Measurements from ENCODE around the gene KCNC1.

The KCNC1 gene

DNA sequence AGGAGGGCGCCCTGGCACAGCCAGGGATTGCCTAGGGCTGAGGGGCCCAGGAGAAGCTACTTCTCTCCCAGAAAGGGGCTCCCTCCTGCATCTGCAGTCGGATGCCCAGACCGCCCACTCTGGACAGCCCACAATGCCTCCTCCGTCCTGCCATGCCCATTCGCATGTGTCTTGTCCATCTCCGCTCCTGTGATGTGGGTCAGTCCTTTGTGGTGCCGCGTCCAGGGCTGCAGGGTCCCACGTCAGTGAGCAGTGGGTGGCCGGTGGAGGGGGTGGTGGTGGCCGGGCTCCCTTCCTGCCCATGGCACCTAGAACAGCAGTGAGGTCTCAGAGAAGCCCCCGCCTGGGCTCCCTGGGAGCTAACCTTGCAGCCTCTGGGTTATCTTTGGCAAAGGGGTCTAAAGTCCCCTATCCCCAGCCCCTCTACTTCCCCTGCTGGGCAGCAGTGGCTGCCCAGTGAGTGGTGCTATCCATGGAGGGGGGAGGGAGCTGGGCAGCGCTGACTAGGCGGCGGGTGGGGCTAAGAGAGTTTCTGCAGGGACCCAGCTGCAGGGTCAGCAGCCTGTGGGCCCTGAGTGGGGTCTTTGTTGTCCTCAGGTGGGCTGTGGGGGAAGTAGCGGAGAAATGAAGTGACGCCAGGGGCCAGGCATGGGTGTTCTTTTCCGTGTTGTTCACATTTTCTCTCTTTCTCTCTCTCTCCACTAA lies 41.1 kb downstream of the KCNC1 start:
- DNase-seq: no peak

DNA sequence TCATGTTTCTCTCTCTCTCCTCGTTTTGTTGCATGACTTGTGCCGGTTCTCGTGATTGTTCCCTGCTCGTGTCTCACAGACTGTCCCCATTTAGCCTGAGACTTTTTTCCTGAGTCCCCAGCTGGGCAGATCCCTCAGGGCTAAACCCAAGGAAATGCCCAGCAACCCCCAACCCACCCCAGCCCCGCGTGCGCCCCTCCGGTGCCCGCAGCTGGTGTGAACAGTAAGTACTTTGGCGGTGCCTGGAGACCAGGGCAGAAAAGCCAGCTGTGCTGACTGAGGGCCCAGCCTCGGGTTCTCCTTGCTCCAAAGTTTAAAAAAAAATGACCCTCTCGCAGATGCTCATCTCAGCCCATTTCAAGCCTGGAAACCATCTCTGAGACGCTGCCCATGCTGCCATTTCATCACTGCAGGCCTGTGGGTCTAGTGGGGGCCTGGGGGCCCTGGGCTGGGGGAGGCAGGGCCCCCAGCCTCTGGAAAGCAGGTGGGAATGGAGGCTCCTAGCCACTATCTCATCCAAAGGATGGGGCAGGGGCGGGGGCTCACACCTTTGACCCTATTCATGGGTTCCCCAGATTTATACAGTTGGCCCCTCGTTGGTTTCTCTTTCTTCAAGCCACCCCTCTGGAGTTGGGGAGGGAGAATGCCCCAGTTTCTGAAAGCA lies 41.8 kb downstream of the KCNC1 start:
- no peak for DNase-seq

DNA sequence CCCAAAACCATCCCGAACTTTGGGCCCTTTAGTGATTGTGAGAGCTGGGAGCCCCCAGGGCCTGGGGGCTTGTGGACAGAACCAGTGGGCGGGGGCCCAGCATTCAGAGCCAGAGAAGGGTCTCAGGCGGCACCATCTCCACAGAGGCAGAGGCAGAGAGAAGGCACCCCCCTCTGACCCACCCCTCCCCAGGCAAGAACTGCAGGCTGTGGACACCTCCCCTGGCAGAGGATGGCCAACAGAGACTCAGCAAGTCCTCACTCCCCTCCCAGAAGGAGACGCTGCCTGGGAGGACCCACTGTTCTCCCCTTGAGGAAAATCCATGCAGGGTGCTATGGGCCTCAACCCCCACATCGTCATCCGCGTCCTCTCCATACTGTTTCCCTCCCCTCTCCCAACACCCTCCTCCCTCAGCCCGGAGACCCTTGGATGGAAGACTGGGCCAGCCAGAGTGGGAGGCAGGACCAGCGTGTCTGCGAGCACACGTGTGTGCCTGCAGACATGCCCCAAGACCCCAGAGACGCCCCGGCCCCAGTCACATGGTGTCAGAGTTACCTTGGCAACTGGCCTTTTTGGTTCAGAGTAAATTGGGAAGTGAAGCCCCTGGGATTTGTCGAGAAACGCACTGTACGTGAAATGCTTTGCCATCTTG lies 42.6 kb downstream of the KCNC1 start:
- no peak for DNase-seq

DNA sequence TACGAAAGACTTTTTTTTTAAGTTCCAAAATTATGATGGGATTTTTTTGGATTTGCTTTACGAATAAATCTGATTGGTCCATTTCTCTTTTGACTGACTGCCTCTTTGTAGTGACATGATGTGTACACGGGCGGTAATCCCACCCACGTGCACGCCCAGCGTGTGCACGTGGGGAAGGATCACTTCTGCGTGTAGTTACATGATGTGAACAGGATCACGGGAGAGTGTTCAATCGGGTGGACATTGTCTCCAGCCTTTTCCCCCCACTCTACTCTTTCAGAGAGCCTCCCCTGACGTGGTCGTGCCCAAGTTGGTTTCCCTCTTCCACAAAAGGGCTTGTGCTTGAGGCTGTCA lies 43.1 kb downstream of the KCNC1 start:
- DNase-seq: no peak

DNA sequence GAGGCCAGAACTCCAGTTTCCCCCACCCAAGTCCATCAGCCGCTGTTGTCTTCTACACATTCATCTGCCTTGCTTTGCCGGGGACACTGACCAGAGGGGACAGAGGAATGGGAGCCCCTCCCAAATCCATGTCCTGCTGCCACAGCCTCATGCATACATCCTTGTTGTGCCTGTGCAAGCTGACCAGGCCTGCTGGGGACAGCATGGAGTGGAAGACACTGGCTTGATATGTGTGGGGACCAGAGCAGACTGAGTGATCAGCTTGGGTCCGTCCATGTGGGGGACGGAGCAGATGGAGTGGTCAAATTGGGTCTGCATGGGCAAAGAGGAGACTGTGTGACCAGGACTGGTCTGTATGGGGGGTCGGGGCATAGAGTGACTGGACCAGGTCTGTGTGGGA lies 43.8 kb downstream of the KCNC1 start:
- no peak for DNase-seq

DNA sequence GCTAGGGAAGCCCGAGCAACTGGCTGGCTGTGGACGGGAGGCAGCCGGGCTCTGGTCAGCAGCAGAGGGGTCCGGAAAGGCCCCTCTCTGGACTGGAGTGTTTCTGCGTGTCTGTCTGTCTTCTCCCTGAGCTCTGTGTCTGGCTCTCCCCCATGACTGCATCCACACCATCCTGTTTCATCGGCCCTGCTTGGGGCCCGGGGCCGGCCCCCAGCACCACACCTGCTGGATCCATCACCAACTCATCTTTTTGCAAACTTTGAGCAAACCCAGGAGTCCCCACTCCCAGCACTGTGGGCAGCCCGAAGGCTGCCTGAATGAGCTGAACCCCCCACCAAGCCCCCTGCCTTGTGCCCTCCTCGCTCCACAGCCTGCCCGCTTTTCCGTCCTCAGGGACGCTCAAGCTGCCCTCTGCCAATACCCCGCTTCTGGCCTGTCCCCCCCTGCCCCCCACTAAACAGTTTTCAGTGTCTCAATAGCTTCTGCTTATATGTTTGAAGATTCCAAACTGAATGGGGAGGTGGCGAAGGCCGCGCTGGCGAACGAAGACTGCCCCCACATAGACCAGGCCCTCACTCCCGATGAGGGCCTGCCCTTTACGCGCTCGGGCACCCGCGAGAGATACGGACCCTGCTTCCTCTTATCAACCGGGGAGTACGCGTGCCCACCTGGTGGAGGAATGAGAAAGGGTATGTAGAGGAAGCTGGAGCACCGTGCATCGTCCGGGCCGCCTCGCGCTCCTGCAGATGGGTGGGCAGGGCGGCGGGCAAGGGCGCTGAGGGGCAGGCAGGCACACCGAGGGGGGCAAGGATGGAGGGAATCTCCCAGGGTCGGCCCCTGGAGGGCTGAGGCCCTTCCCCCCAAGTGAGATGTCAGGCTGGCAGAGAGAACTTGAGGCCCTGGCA lies 44.6 kb downstream of the KCNC1 start:
- no peak for DNase-seq

DNA sequence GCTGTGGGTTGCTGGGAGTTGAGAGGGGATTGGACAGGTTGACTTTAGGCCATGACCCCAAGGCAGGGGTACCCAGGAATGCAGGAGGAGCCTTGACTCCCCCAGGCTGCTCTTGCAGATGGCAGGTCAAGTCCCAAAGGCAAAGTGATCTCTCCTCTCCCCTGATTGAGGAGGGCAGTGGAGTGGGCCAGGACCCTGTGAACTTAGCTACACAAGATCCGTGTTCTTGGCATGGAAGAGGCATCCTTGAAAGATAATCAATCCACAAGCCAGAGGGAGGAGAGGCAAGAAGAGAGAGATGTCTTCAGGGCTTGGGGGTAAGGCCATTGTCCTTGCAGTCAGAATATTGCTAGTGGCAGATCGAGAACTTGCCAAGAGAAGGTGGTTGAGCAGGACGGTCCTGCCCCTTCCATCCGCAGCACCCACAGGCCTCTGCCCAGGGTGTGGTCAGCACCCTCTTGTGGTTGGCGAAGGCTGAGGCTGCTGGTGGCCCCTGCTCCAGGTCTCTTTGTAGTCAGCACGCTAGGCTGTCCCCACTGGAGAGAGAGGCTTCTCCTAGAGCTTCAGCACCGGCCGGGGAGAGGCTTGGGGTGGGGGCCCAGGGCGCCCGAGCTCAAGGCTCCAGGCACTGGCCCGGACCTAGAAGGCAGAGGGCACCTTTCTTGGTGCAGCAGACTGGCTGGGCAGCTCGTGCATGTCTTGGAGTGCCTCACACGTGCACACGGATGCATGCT lies 45.4 kb downstream of the KCNC1 start:
- DNase-seq: no peak

DNA sequence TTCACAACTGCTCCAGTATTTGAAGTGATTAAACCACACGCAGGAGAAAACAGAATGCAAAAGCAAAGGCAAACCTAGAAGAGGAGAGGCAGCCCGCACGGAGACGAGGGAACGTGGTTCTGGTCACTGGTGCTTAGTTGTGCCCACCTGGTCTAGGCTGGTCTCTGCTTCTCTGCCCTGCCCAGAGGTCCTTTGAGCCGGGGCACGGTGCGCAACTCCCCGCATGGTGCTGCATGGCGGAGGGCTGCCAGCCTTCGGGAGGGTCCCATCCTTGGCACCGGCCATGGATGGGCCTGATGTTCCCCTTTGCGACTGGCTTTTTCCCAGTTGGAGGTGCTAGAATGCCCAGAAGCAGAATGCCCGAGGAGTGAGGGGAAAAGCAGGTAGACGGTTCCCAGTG lies 46.1 kb downstream of the KCNC1 start:
- DNase-seq: no peak

DNA sequence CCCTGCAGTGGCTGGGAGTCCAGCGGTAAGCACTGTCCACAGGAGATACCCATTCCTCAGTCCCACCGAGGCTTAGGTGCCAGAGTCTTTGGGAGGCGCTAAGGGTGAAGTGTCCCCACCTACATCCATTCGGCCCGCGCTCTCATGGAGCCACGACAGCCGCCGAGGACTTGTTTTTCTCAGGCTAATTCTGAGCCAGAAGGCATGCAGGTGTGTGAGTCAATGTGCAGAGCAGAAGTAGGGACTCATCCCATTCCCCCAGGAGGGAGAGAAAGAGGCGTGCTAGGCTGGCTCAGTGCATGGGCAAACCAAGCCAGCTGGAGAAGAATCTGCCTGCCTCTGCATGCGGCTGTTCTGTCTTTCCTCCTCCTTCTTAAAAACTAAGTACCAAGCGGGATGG lies 46.6 kb downstream of the KCNC1 start:
- DNase-seq: no peak

DNA sequence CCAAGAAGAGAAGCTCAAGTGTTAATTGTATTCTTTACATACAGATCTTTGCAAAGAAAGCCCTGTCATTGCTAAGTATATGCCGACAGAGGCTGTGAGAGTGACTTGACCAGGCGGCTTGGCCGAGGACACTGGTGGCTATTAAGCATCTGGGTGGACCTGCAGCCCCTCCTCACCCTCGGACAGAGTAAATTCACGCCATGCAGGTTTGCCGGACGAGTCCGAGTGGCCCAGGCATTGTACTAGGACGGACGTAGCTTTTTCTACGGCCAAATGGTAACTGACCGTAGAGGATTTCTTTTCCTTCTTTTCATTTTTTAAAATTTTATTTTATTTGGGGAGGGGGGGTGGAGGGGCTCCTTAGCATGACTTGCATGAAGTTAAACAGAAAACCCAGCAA lies 47.0 kb downstream of the KCNC1 start:
- DNase-seq: no peak

DNA sequence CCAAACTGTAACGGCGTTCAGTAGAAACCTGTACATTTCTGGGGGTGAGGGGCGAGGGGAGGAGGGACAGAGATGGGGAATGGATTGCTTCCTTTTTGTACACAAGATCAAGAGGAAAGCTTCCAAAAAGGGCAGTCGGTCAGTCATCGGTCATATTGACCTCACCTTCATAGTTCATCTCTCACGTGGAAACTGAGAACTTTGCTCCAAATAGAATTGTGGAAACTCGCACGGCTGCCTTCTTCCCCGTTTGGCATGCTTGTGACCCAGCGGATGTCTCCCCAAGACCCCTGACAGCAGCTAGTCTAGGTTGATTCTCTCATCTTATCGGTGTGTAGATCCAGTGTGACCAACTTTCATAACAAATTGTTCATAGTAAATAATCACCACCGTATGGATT lies 47.6 kb downstream of the KCNC1 start:
- DNase-seq: no peak

DNA sequence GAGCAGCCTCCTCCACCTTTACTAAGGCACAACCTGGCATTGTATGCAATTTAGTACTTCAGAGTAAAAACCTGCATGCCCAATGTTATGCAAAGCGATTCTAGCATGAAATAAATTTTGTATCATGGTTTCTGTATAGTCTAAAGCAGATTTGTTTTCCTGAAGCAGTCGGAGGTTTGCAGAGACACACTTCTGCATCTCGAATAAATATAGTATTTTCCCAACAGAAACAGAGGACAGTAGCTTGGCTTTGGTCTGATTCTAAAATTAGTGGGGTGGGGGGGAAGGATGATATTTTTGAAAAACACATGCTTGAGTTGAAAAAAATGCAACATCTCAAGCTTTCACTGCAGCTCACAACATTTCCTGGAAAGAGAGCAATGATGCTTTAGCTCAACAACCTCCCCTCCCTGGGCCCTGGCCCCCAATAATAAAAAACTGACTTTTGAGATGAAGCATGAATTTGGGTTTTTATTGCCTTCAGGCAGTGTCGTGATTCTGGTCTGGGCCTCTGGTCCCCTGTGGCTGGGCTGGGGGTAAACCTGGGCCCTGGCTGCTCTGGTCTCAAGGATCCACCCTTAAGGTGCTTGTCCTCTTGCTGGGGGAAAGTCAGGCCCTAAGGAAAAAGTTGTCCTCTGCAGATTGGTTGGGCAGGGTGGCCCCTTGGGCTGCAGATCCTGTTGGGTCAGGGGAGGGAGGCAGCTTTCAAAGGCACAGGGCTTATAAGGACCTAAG lies 48.2 kb downstream of the KCNC1 start:
- no peak for DNase-seq

DNA sequence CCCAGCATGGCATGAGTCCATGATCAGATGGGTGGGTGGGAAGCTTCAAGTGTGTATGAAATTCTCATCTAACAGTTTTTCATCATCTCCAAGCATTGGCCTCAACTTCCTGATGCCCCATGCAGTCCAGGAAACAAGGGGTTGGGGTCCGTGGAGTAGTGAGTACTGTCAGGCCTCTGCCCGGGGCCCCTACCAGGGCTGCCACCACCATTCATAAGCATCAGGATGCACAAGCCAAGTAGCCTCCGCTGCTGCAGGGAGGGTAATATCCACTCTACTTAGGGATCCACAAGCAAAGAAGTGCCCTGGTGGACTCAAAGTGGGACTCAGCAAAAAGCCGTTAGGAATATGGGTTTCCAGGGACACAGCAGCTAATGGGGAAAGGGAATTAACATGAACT lies 49.3 kb downstream of the KCNC1 start:
- no peak for DNase-seq

DNA sequence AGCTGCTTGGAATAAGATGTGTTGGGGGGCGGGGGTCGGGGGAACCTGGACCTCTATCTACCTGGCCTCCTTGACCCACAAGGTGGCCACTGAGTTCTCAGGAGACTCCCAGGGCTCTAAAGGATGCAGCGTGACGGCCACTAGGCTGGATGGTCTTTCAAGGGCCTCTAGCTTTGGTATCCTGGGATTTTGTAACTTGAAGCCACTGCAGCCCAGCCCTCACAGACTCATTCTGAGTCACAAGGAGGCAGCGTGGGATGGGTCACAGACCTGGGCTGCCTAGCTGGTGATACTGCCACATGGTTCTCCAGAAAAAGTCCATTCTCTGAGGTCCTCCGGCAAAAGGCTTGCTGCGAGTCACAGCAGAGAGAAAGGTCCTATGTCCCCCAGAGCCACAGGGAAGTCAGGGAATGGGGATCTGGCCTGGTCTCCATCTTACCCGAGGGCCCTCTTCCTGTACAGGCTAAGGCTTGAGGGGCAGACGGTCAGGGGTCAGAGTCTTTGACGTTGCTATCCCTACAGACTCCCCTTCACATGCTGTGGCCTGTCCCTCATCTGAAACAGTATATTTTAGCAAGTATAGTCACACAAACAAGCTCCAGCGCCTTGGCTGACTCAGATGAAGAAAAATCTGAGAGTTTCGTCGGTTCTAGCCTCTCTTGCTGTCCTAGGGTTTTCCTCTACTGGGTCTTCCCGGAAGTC lies 52.4 kb downstream of the KCNC1 start:
- DNase-seq: no peak

DNA sequence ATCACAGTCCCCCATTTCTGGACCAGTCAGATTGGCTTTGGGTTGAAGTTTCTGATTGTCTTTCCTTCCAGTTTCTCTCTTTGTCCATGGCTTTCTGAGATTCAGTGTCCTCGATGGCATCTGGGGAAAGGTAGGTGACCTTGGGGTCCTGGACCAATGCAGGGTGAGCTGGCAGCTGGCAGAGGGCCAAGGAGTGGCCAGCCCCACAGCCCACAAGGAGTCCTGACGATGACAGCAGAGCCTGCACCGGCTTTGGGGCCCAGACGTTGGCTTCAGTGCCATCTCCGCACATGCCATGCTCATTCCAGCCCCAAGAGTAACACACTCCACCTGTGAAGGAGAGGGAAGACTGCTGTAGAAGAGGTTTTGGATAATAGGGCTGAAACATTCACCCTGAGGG lies 53.5 kb downstream of the KCNC1 start:
- DNase-seq: no peak

DNA sequence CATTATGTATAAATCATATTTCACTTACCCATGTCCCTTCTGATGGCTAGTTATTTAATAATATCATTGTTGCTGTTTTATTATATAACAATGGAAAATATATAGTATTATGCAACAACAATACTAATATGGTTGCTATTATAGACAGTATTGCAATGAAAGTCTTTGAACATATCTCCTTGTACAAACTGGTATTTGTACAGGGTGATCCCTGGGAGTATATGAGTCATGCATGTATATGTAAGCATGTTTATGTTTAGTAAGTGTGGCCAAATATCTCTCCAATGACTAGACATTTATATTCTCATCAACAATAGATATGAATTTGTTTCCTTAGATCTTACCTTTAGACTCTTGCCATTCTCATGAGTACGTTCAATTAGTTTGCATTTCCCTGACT lies 55.9 kb downstream of the KCNC1 start:
- DNase-seq: no peak

DNA sequence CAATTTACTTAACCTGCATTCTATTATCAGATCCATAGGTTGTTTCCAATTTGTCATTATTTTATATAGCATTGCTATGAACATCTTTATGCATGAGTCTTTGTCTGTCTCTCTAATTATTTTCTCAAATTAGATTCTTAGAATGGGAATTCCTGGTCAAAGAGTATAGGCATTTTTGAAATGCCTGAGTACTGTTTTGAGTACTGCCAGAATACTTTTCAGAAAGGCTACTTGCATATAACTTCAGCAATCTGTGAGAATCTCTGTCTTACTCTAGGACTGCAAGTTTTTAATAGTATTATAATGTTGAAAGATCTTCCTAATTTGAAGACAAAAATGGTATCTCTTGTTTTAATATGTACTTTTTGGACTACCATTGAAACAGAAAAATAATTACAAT lies 56.6 kb downstream of the KCNC1 start:
- no peak for DNase-seq

DNA sequence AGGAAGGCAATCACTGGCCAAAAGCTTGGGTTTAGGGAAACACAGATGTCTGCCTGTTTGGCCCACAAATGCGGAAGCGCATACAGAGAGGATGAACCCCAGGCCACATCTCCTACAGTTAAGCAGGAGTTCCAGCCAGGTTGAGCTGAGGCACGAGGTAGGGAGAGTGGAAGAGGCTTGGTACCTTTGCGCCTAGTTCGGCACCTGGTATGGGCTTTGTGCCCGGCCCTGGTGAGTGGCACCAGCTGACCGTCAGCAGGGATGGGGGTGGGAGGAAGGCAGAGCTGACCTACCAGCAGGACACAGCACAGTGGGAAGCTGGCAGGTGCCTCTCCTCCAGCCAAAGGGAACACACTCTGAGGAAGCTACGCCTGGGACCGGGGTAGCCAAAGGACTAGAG lies 57.6 kb downstream of the KCNC1 start:
- DNase-seq: no peak

DNA sequence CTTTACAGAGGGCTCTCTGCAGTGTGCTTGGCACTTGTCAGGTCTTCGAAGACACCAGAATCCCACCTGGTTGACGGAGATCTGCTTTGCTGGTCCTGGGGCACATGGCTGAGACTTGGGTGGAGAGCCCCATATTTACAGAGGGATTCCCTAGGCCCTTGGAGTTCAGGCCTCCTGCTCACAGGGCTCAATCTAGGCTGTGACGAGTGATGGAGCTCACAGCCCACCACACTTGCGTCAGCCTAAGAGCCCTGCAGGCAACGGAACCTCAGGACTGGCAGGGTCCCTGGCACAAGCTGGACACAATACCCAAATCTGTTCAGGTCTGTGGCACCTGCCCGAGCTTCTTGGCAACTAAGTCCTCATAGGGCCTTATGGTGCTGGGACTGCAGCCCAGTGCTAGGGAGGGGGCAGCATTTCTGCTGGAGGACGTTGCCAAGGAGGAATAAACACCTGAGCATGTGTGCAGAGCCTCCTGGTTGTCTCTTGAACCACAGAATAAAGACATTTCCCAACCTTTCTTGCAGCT lies 59.1 kb downstream of the KCNC1 start:
- no peak for DNase-seq

DNA sequence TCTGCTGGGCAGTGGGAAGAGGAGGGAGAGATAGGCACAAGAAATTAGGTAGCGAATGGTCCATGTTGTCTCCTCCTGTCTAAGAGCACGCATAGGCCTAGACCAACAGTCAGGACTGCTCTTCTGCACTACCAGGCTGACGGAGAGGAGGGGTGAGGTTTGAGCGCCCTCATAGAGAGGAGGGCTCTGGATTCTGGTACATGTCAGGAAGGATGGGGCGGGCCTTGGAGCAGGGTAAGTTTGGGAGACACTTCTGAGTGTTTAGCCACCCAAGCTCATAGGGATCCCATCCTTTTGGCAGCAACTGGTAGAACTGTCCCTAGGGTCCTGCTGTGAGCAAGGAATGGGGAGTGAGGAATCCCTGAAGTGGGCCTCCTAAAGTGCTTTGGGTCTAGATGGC lies 60.4 kb downstream of the KCNC1 start:
- no peak for DNase-seq

DNA sequence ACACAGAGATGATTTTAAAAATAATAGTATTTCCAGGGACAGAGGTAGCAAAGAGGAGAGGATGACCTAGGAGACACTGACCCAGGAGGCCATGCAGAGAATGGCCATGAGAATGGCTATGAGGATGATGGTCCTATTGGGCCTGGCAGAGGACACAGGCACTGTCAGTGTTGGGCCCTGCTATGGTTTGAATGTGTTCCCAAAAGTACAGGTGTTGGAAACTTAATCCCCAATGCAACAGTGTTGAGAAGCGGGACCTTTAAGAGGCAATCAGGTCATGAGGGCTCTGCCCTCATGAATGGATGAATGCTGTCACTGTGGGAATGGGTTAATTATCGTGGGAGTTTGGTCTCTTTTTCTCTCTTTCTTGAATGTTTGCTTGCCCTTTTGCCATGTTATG lies 61.6 kb downstream of the KCNC1 start:
- no peak for DNase-seq

Data from activated CD8-positive, alpha-beta memory T cell treated with anti-CD3 and anti-CD28 coated beads for 24 hours (primary cell).